H9 (cell line): ENCODE results near the gene MCF2L2. TPM values are rescaled to one million over a fixed set of nuclear protein-coding genes. Genes with fewer than 3 reads are reported as not detected.

Source experiments
- DNase-seq: peaks from one replicate; pipeline ENCODE4 v3.0.0-alpha.2; 2017
- H2AFZ ChIP-seq: one replicate; pipeline ENCODE4 v1.6.1; 2013; ENCODE audit warnings: mild to moderate bottlenecking, low read length, control low read depth, moderate library complexity
- H2AK5ac ChIP-seq: 2 replicates; pipeline ENCODE4 v1.6.1; 2013; ENCODE audit warnings: low read length, control low read depth, mixed read lengths; ENCODE audit not compliant: insufficient read length
- H2BK120ac ChIP-seq: one replicate; pipeline ENCODE4 v1.6.1; 2013; ENCODE audit warnings: low read depth, mild to moderate bottlenecking, low read length, control low read depth, inconsistent platforms; ENCODE audit not compliant: poor library complexity, severe bottlenecking
- H2BK12ac ChIP-seq: 2 replicates; pipeline ENCODE4 v1.6.1; 2013; ENCODE audit warnings: low read length, control low read depth, mixed read lengths, low read depth; ENCODE audit not compliant: insufficient read length
- H2BK15ac ChIP-seq: 2 replicates; pipeline ENCODE4 v1.6.1; 2013; ENCODE audit warnings: low read depth, low read length, control low read depth
- H2BK20ac ChIP-seq: one replicate; pipeline ENCODE4 v1.6.1; 2013; ENCODE audit warnings: low read depth, mild to moderate bottlenecking, low read length, control low read depth, inconsistent platforms; ENCODE audit not compliant: poor library complexity, severe bottlenecking
- H2BK5ac ChIP-seq: 2 replicates; pipeline ENCODE4 v1.6.1; 2013; ENCODE audit warnings: low read length, control low read depth, mixed read lengths; ENCODE audit not compliant: insufficient read length
- H3K14ac ChIP-seq: 2 replicates; pipeline ENCODE4 v1.6.1; 2013; ENCODE audit warnings: low read length, control low read depth; ENCODE audit not compliant: insufficient read depth
- H3K18ac ChIP-seq: 2 replicates; pipeline ENCODE4 v1.6.1; 2013; ENCODE audit warnings: low read depth, mild to moderate bottlenecking, mixed read lengths, low read length, control low read depth; ENCODE audit not compliant: insufficient read length
- H3K23ac ChIP-seq: 2 replicates; pipeline ENCODE4 v1.6.1; 2013; ENCODE audit warnings: low read length, control low read depth, mixed read lengths, low read depth; ENCODE audit not compliant: insufficient read length
- H3K23me2 ChIP-seq: 2 replicates; pipeline ENCODE4 v1.6.1; 2013; ENCODE audit warnings: low read depth, mild to moderate bottlenecking, mixed read lengths, low read length, control low read depth; ENCODE audit not compliant: insufficient read length, poor library complexity, severe bottlenecking
- H3K27ac ChIP-seq: 2 replicates; pipeline ENCODE4 v1.5.1; 2013; ENCODE audit warnings: low read length, control low read depth, mixed read lengths, low read depth; ENCODE audit not compliant: insufficient read length
- H3K27me3 ChIP-seq: 2 replicates; pipeline ENCODE4 v1.6.1; 2013; ENCODE audit warnings: low read length, control low read depth, inconsistent platforms; ENCODE audit not compliant: insufficient read depth
- H3K4ac ChIP-seq: 2 replicates; pipeline ENCODE4 v1.6.1; 2013; ENCODE audit warnings: low read depth, mild to moderate bottlenecking, control low read depth, inconsistent platforms, low read length, moderate library complexity
- H3K4me1 ChIP-seq: 2 replicates; pipeline ENCODE4 v1.6.1; 2013; ENCODE audit warnings: low read length, control low read depth, inconsistent platforms; ENCODE audit not compliant: insufficient read depth
- H3K4me2 ChIP-seq: 2 replicates; pipeline ENCODE4 v1.6.1; 2013; ENCODE audit warnings: low read length, control low read depth, mixed read lengths; ENCODE audit not compliant: insufficient read length, insufficient read depth
- H3K56ac ChIP-seq: 2 replicates; pipeline ENCODE4 v1.6.1; 2013; ENCODE audit warnings: low read depth, mild to moderate bottlenecking, mixed read lengths, low read length, control low read depth; ENCODE audit not compliant: insufficient read length
- H3K79me1 ChIP-seq: 2 replicates; pipeline ENCODE4 v1.6.1; 2013; ENCODE audit warnings: low read depth, mild to moderate bottlenecking, moderate library complexity, low read length, control low read depth, inconsistent platforms; ENCODE audit not compliant: insufficient read depth, poor library complexity, severe bottlenecking
- H3K79me2 ChIP-seq: 2 replicates; pipeline ENCODE4 v1.6.1; 2013; ENCODE audit warnings: low read length, control low read depth, inconsistent platforms; ENCODE audit not compliant: insufficient read depth
- H3K9ac ChIP-seq: 2 replicates; pipeline ENCODE4 v1.6.1; 2013; ENCODE audit warnings: low read length, control low read depth, mixed read lengths; ENCODE audit not compliant: insufficient read length; ENCODE audit errors: extremely low read depth
- H3K9me3 ChIP-seq: one replicate; pipeline ENCODE4 v1.6.1; 2013; ENCODE audit warnings: low read depth, low read length, inconsistent platforms; ENCODE audit not compliant: control insufficient read depth
- H3T11ph ChIP-seq: one replicate; pipeline ENCODE4 v1.6.1; 2013; ENCODE audit warnings: mild to moderate bottlenecking, low read length, control low read depth, inconsistent platforms
- H4K20me1 ChIP-seq: one replicate; pipeline ENCODE4 v1.6.1; 2013; ENCODE audit not compliant: control insufficient read depth, insufficient read length, insufficient read depth
- H4K5ac ChIP-seq: 2 replicates; pipeline ENCODE4 v1.6.1; 2013; ENCODE audit warnings: low read depth, mild to moderate bottlenecking, mixed read lengths, low read length, control low read depth; ENCODE audit not compliant: insufficient read length
- H4K8ac ChIP-seq: replicated peaks from 2 replicates; pipeline ENCODE4 v1.6.1; 2013; ENCODE audit warnings: low read length, control low read depth, mixed read lengths, low read depth; ENCODE audit not compliant: insufficient read length
- H4K91ac ChIP-seq: 2 replicates; pipeline ENCODE4 v1.6.1; 2013; ENCODE audit warnings: low read depth, mild to moderate bottlenecking, moderate library complexity, mixed read lengths, low read length, control low read depth; ENCODE audit not compliant: insufficient read length
- H3K27ac Mint-ChIP-seq, 3 experiments: 2 replicates in 2 of 3; 3 replicates in 1 of 3; pipeline ENCODE4 v1.8.0; 2020 to 2021; ENCODE audit warnings: mixed read lengths in 3 of 3, mild to moderate bottlenecking in 1 of 3, moderate library complexity in 1 of 3
- H3K27me3 Mint-ChIP-seq: 2 replicates; pipeline ENCODE4 v1.8.0; 2021; ENCODE audit warnings: low read depth, mild to moderate bottlenecking, moderate library complexity, mixed read lengths
- H3K36me3 Mint-ChIP-seq, 3 experiments: 2 replicates in 2 of 3; 3 replicates in 1 of 3; pipeline ENCODE4 v1.8.0; 2020 to 2021; ENCODE audit warnings: low read depth in 3 of 3, mixed read lengths in 3 of 3; ENCODE audit not compliant: insufficient read depth in 1 of 3
- H3K4me1 Mint-ChIP-seq, 2 experiments: 2 replicates each; pipeline ENCODE4 v1.8.0; 2020; ENCODE audit warnings: mixed read lengths in 2 of 2
- H3K4me3 Mint-ChIP-seq, 2 experiments: 2 replicates in 1 of 2; 3 replicates in 1 of 2; pipeline ENCODE4 v1.8.0; 2020 to 2021; ENCODE audit warnings: mild to moderate bottlenecking in 2 of 2, mixed read lengths in 2 of 2, moderate library complexity in 1 of 2
- H3K9me3 Mint-ChIP-seq, 2 experiments: 2 replicates in 1 of 2; 3 replicates in 1 of 2; pipeline ENCODE4 v1.8.0; 2020; ENCODE audit warnings: mild to moderate bottlenecking in 2 of 2, mixed read lengths in 2 of 2, moderate library complexity in 1 of 2
- CTCF ChIP-seq: fragments of 200-600 bp; sonication (generic); conservative IDR thresholded peaks from 3 replicates; pipeline ENCODE4 v1.8.0; 2021; ENCODE audit warnings: antibody characterized with exemption, mild to moderate bottlenecking
- WGBS: extraction: QIAGEN DNeasy Blood & Tissue Kit; methylation state at CpG from one replicate; pipeline ENCODE4 v1.1.7; 2013; ENCODE audit warnings: missing lambda C conversion rate, low lambda C conversion rate, mixed read lengths; ENCODE audit not compliant: insufficient read length; ENCODE audit errors: extremely low coverage; 5-methylcytosine and 5-hydroxymethylcytosine counted together
- total RNA-seq: library from RNA; stranded (reverse); gene quantifications from 2 replicates; pipeline ENCODE4 v1.2.1, GENCODE V29; 2021

The MCF2L2 gene
- total RNA-seq, 1 experiment from 2014 or later: 6.4 TPM

- WGBS: no CpG with 5 or more reads among the region's 2 CpGs
- H3K27me3 ChIP-seq: no peaks in the 10 kb centered on the region
Measured at GRCh38 chr3:183409219-183409618, 19.2 kb downstream of the MCF2L2 start.

More at GRCh38 chr3:183409219-183409618, 19.2 kb downstream of the MCF2L2 start:
- no peak overlapping the region for H3K4ac ChIP-seq
- no peaks in the 10 kb centered on the region for H3K4me1 ChIP-seq
- H3K9me3 Mint-ChIP-seq: no peaks in the 10 kb centered on the region
- no peaks in the 10 kb centered on the region for H3K36me3 Mint-ChIP-seq
- H3K9ac ChIP-seq: no peak overlapping the region
- H2BK20ac ChIP-seq: no peak overlapping the region
- no peak overlapping the region for H2AFZ ChIP-seq
- no peak overlapping the region for H2AK5ac ChIP-seq
- H3K79me1 ChIP-seq: no peaks in the 10 kb centered on the region
- no peak overlapping the region for H3K23ac ChIP-seq
- DNase-seq: no peak
- no peak overlapping the region for H3K4me3 Mint-ChIP-seq
- H3K79me2 ChIP-seq: no peaks in the 10 kb centered on the region
- no peak overlapping the region for H3T11ph ChIP-seq
- no peak overlapping the region for H4K5ac ChIP-seq
- H2BK120ac ChIP-seq: no peak overlapping the region
- H3K27ac Mint-ChIP-seq: no peak overlapping the region
- TF ChIP-seq CTCF: no peak
- no peak overlapping the region for H3K18ac ChIP-seq
- H3K14ac ChIP-seq: no peak overlapping the region
- H3K9me3 ChIP-seq: no peaks in the 10 kb centered on the region
- H3K4me2 ChIP-seq: no peak overlapping the region
- no peak overlapping the region for H4K8ac ChIP-seq
- H3K27ac ChIP-seq: no peak overlapping the region
- no peaks in the 10 kb centered on the region for H3K27me3 Mint-ChIP-seq
- no peak overlapping the region for H2BK15ac ChIP-seq
- H4K91ac ChIP-seq: no peak overlapping the region
- no peak overlapping the region for H2BK12ac ChIP-seq
- H3K23me2 ChIP-seq: no peaks in the 10 kb centered on the region
- no peak overlapping the region for H2BK5ac ChIP-seq
- no peaks in the 10 kb centered on the region for H4K20me1 ChIP-seq
- H3K56ac ChIP-seq: no peak overlapping the region
- H3K4me1 Mint-ChIP-seq: peaks cover 4 to 8% of the 10 kb centered on the region in 2 experiments; a peak in 3 of 4 replicates
